GM19397 (cell line): Measurements from ENCODE around the gene NAA38.

Experiments
- ATAC-seq: cut with Tn5 transposase; IDR thresholded peaks from one replicate; pipeline ENCODE4 v1.9.1; 2021; ENCODE audit warnings: mild to moderate bottlenecking, moderate library complexity; ENCODE audit not compliant: unreplicated experiment

The NAA38 gene

GRCh38 chr17:7856811-7857712 lies at the start of gene NAA38:
Gene NAA38, minus strand, starts transcription at chr17:7857559. Its CDS starts 96 bp downstream, at chr17:7857463.
- peak; percentile 69 for ATAC-seq

GRCh38 chr17:7903154-7904103 lies 46.1 kb upstream of the NAA38 start:
- ATAC-seq: no peak

GRCh38 chr17:7897773-7898172 lies 40.4 kb upstream of the NAA38 start:
- ATAC-seq: no peak

GRCh38 chr17:7897090-7897489 lies 39.7 kb upstream of the NAA38 start:
- no peak for ATAC-seq

DNA sequence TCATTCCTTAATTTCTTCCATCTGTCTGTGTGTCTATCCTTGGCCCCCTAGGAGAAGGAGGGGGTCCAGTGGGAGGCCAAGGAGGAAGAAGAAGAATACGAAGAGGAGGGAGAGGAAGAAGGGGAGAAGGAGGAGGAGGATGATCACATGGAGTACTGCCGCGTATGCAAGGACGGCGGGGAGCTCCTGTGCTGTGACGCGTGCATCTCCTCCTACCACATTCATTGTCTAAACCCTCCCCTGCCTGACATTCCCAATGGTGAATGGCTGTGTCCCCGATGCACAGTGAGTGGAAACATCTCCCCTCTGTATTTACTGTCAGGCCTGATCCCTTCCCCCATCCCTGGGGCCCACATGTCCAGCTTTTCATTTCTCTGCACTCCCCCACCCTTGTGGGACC lies 37.5 kb upstream of the NAA38 start:
- ATAC-seq: no peak

DNA sequence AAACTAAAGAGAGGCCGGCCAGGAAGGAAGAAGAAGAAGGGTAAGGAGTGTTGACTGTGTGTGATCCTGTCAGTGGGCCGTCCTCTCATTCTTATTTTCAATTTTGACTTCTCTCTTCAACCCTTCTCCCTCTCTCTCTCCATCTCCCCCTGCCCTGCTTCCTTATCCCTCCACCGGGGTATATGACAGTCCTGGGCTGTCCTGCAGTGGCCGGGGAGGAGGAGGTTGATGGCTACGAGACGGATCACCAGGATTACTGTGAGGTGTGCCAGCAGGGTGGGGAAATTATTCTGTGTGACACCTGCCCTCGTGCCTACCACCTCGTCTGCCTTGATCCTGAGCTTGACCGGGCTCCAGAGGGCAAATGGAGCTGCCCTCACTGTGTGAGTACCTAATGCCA lies 36.9 kb upstream of the NAA38 start:
- ATAC-seq: no peak

DNA sequence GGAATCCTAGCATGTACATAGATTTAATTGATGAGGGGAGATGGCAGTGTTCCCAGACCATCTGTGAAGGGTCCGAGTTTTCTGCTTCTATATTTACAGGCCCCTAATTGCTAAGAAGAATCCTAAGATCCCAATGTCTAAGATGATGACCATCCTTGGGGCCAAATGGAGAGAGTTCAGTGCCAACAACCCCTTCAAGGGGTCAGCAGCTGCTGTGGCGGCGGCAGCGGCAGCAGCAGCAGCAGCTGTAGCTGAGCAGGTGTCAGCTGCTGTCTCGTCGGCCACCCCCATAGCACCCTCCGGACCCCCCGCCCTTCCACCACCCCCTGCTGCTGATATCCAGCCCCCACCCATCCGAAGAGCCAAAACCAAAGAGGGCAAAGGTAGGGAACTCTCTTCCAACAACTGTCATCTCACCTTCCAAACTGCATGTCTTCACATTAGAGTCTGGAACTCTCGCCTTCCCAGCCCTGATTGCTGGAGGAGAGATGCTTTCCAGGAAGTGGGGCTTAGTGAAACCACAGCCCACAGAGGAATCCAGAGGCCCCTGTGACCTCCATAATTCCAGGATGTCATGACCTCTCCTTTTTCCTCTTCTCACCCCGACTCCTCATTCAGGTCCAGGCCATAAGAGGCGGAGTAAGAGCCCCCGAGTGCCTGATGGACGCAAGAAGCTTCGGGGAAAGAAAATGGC lies 36.0 kb upstream of the NAA38 start:
- ATAC-seq: no peak

- no peak for ATAC-seq
Observed at GRCh38 chr17:7889166-7889955, 32.0 kb upstream of the NAA38 start.

DNA sequence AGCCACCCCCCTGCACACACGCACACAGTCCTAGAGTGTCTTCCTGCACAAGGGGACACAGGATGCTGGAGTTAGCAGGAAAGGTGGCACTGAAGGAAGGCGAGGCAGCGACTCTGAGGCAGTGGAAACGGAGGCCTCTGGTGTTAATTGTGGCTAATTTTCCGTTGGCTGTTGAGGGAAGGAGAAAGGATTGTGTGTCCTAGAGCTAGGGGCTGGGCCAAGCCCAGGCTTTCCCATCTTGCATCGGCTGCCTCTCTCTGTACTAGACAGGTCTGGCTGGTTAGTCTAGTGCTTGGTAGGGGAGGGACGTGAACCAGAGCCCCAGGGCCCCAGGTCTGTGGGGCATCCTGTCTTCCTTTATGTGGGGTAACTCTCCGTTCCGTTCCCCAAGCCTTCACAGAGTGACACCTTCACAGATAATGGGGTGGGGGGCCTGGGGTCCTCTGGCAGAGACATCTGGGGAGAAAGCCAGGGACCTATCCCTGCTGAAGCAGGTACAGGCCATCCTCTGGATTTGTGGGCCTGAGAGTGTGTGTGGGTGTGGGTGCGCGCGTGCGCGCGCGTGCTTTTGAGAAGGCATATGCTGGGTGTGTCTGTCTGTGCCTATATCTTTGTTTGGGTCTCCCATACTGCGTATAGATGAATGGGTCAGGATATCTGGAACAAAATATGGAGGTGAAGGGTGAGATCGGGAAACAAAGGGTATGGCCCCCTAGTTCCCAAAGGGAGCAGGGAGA lies 31.0 kb upstream of the NAA38 start, which contains the start of gene CHD3:
Gene CHD3, plus strand, starts transcription at position 606 of the 737 bp plus-strand sequence. CDS start 212 bp downstream, outside the sequence.
- no peak for ATAC-seq

GRCh38 chr17:7887482-7888183 lies 30.3 kb upstream of the NAA38 start:
- peak; percentile 45 for ATAC-seq

DNA sequence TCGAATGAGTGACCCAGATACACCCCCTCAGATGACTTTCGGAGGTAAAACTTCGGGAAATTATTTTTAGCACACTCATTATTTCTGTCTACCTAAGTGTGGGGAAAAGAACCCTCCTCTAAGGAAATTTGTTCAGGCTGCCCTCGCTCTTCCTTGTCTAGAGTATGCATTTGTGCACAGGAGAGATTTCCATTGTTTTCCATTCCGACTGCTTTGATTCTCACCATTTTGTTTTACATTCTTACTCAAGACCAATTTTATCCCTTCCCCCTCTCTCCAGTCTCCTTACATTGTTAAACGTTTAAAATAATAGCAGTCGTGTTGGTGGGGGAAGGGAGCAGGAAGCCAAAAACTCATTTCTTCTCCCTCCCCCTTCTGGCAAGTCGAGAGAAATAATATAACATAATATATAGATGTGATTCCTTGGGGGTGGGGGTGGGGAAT lies 29.7 kb upstream of the NAA38 start:
- ATAC-seq: no peak

- no peak for ATAC-seq
Observed at GRCh38 chr17:7886227-7887037, 29.1 kb upstream of the NAA38 start.

- ATAC-seq: peak; percentile 31
Observed at GRCh38 chr17:7885367-7886226, 28.2 kb upstream of the NAA38 start.

GRCh38 chr17:7884581-7885366 lies 27.4 kb upstream of the NAA38 start:
- peak; percentile 6 for ATAC-seq

DNA sequence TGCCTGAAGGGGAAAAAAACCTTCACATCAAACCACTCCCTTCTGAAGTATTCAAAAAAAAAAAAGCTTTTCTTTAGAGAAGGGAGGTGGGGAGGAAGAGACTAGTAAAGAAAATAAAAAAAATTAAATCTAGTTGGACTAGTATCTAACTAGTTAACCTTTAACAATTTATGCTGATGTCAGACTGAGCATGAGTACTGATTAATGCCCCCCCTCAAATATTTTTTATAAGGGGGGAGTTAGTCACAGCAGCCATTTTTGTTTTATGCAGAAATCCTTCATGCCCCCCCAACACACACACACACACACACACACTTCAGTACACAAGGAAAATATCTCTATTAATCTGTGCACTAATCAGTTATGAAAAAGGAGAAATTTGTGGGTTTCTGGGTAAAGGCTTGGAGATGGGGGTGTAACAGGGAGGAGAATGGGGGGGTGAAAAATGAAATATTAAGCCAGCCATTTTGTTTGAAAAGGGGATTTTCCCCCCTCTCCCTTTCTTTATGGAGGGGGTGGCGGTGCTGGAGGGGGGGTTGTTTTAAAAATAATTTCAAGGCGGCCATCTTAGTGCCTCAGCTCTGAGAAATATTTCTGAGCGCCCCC lies 26.5 kb upstream of the NAA38 start:
- ATAC-seq: no peak

DNA sequence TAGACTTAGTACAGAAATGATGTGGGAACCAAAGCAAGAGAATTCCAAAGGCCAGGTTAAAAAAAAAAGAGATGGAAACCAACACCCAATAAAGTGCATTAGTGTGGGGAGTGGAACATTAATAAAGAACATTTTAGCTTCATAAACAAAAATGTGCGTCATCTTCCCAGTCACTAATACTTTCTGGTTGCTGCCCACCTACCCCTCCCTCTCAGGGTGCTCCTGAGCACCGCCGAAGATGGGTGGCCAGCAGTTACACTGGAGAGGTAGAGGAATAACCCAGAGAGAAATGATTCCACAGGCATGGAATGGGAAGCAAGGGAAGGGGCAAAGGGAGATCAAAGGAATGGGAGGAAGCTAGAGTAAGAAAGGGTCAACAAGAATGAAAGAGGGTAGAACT lies 25.3 kb upstream of the NAA38 start:
- ATAC-seq: no peak
